NCI-H2029 treated with DMSO at 0.1 percent for 48 hours (cell line): ENCODE measurements around the gene EXOSC5.
A peak's percentile ranks its signal among the peaks of the same experiment; 100 is the strongest.
"Not testable (repeated sequence)": the region's sequence is repeated elsewhere in the genome, so short reads cannot be mapped to it uniquely, and the experiment has no call there.

ENCODE experiments used
- DNase-seq: peaks from one replicate; lab custom pipeline; 2025; lab: John Stamatoyannopoulos, UW

EXOSC5 gene

DNA sequence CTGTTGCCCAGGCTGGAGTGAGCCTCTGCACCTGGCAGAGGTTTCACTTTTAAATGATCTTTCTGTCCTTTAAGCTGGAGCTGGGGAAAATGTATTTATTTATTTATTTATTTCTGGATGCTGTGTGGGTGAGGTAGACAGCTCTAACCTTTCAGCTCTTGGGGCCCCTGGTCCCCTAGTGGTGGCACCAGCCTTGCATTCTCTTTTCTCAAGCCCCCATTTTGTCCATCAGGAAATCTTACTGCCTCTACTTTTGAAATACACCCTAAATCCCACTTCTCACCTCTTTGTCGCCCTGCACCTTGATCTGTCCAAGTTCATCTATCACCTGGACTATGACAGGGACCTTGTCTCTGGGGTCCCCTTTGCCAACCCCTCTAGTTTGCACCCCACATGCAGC is 31.1 kb downstream of the EXOSC5 start:
- no peak for DNase-seq

GRCh38 chr19:41364524-41365391 is 32.4 kb downstream of the EXOSC5 start:
- DNase-seq: no peak

DNA sequence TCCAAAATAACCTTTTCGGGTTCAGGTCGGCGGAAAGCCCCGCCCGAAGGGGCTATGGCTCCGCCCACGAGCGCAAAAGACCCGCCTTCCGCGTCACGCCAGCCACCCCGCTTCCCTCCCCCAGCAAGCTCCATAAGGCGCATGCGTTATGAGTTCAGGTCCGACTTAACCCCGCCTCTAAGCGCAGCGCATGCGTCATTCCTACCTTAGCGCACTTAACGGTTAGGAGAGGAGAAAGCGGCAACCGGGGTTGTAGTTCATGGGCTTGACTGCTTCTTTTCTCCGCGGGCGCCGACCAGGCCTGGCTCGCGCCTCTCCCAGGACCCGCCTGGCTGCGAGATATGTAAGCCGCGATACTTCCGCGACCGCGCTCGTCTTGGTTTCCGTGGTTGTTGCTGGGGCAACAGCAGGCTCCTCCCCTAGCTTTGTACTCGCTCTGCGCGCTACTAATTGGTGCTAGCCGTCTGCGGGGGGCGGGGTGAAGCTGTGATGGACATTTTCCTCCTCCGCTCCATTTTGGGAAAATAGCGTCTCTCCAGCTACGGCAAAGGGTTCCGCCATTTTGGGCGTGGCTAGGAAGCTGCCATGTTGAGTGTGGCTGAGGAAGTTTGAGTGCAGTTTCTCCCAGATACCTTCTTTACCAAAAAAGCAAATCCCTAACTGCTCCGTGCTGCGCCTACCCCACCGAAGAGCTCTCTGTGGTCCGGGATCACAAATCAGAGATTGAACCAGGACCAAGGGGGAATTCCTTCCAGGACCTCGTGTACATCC is 33.2 kb downstream of the EXOSC5 start, which contains the start of gene B9D2:
Gene B9D2 (minus strand): TSS at position 397 of the 771 bp plus-strand sequence. CDS start 630 bp downstream, outside the sequence.
- peak; percentile 95 for DNase-seq

- DNase-seq: no peak
Measured at GRCh38 chr19:41363371-41363752, 33.8 kb downstream of the EXOSC5 start.

DNA sequence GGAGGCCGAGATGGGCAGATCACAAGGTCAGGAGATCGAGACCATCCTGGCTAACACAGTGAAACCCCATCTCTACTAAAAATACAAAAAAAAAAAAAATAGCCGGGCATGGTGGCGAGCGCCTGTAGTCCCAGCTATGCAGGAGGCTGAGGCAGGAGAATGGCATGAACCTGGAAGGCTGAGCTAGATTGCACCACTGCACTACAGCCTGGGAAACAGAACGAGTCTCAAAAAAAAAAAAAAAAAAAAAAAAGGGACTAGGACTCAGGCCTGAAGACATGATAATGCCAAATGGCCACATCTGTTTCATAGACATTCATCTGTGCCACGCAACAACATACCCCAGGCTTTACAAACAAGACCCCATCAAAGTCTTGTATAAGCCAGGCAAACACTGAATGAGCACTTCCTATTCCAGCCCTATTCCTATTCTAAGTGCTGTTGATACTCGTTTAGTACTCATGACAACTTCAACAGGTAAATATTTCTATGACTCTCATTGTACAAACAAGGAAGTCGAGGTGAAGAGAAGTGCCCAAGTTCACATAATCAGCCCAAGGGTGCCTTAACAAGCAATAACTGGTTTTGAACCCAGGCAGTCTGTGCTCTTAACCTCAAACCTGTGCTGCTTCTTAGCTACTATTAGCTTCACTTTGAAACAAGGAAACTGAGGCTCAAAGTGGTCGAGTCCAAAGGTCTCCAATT is 34.9 kb downstream of the EXOSC5 start:
- peak; percentile 67 for DNase-seq

DNA sequence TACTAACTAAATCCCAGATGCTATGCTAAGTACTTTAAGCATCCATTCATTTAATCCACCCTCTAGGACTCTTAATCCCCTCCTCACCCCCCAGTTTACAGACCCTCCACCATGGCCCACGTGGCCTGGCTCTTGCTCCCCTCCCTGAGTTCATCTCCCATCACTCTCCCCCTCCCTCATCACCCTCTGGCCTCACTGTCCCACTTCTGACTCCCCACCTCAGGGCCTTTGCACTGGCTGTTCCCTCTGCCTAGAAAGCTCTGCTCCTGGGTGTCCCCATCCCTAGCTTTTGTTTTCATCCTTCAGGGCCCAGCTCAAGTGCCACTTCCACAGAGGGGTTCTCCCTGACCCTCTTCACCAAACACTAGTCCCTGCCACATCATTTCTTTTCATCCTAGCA is 37.4 kb downstream of the EXOSC5 start:
- DNase-seq: no peak

DNA sequence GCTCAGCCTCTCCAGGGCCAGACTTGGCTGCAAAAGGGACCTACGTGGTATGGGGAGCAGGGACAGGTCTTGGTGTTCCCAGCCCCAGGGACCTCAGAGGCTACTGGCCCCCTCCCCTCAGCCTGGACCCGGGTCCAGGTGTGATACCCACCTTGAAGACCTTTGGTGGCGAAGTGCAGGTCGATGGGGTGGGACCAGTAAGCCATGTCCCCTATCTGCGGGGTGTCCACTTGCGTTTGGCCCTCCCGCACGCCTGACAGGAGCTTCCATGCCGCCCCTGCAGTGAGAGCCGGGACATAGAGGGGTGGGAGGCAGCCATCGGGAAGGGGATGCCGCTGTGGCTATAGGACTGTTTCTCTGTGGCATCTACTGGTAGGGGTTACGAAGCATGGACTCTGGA is 39.4 kb downstream of the EXOSC5 start:
- no peak for DNase-seq

DNA sequence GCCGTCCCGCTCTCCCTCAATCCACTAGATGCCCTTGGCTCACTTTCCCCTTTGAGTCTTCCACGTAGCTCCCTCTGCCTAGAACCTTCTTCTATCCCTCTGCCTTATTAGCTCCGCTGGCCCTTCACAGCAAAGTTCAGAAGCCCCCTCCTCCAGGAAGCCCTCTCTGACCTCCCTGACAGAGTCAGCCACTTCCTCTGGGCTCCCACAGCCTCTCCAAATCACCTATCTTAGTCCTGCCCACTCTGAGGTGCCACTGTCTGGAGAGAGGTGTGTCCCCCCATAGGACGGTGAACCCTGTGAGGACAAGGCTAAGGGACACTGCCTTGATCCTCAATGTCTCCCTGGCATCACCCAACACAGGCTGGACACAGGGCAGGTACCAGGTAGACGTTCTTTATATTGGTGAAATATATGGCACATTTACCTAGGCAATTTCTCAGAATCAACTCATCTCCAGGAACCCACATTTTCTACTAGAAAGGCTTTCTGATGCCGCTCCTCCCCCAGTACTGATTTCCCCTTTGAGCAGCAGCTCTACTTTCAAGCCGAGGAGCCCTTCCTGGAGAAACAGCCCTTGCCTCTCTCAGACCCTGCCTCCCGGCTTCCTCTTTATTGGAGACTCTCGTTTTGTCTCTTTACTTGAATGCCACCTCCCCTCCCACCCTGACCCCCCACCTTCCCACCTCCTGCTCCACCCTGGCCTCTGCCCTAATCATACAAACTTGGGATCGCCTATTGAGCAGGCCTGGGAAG is 40.0 kb downstream of the EXOSC5 start:
- DNase-seq: no peak

- no peak for DNase-seq
Measured at GRCh38 chr19:41355802-41356201, 41.4 kb downstream of the EXOSC5 start.

GRCh38 chr19:41355035-41355434 is 42.1 kb downstream of the EXOSC5 start:
- DNase-seq: no peak

- DNase-seq: no peak
Measured at GRCh38 chr19:41354343-41354953, 42.7 kb downstream of the EXOSC5 start.

DNA sequence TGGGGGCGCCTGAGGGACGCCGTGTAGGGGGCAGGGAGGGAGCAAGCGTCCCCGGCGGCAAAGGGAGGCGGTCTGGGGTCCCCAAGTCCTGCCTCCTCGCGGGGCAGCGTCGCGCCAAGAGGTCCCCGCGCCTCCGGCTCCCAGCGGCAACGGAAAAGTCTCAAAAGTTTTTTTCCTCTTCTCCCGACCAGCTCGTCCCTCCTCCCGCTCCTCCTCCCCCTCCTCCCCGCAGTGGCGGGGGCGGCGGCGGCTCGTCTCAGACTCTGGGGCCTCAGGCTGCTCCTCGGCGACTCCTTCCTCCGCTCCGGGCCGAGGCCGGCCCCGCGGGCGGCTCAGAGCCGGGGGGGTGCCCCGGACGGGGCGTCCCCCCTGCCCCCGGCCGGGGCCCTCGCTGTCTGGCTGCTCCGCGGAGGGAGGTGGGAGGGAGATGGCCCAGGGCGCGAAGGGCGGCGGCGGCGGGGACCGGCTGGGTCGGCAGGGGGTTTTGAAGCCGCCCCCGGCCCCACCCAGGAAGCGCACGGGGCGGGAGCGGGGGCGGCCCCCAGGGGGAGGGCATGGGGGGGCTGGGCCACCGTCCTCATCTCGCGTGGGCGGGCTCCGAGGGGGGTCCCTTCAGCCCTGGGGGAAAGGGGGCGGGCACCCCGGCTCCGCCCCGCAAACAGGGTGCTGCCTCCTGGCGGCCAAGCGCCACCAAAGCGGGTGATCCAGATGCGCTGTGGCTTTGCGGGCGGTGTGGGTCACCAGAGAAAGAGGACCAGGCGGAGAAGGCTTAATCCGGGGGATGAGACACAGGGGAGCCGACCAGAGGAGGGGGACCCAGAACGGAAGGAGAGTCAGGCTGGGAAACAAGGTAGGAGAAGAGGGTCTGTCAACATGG is 43.5 kb downstream of the EXOSC5 start, which contains the start of gene TGFB1:
Gene TGFB1 (minus strand): TSS at position 457 of the 877 bp plus-strand sequence. CDS start 878 bp downstream, outside the sequence.
- DNase-seq: no peak

DNA sequence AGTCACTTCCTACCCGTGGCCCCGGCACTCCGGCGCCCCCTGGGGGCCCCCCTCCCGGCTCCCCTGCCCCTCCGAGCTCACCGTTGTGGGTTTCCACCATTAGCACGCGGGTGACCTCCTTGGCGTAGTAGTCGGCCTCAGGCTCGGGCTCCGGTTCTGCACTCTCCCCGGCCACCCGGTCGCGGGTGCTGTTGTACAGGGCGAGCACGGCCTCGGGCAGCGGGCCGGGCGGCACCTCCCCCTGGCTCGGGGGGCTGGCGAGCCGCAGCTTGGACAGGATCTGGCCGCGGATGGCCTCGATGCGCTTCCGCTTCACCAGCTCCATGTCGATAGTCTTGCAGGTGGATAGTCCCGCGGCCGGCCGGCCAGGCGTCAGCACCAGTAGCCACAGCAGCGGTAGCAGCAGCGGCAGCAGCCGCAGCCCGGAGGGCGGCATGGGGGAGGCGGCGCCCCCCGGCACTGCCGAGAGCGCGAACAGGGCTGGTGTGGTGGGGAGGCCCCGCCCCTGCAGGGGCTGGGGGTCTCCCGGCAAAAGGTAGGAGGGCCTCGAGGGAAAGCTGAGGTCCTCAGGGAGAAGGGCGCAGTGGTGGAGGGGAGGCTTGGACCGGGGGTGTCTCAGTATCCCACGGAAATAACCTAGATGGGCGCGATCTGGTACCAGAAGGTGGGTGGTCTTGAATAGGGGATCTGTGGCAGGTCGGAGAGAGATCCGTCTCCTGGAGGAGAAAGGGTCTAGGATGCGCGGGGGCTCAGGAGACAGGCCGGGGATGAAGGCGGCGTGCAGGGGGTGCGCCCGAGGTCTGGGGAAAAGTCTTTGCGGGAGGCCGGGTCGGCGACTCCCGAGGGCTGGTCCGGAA is 44.3 kb downstream of the EXOSC5 start:
- no peak for DNase-seq

- DNase-seq: no peak
Measured at GRCh38 chr19:41352279-41352608, 44.9 kb downstream of the EXOSC5 start.

DNA sequence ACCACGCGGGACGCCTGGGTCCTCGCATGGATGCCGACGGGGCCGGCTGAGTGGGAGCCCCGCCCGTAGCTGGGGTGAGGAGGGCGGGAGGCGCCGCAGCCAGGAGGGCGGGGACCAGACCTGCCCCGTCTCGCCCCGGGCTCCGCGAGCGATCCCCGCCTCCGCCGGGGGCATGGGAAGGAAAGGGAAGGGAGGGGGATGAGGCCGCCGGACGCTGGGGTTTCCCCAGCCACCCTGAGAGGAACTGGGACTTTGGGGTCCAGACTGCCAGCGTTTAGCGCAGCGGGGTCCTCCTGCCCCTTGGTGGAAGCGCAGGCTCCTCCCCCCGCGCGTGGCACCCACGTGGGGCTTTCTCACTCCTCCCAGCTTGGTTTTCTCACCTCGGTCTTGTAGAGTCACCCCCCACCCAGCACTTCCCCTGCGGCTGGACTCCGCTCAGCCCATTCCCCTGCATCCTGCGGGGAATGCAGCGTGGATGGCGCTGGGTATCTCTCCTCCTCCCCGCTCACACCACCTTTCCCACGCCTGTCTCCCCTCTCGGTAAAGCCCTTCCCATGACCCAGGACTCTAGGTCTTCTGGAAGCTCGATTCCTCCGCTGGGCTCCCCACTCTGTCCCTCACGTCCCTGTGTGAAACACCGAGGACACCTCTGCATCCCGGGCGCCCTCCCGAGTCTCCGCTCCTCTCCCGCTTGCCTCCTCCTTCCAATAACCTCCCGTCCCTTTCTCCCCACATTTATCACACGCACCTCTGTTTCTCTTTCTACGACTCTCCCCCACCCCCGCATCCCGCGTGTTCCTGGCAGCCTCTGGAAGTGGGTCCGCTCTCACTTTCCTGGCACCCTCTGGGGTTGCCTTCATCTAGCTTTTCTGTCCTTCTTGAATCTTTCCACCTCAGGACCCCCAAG is 45.6 kb downstream of the EXOSC5 start:
- no peak for DNase-seq

- DNase-seq: no peak
Measured at GRCh38 chr19:41350735-41351338, 46.3 kb downstream of the EXOSC5 start.

DNA sequence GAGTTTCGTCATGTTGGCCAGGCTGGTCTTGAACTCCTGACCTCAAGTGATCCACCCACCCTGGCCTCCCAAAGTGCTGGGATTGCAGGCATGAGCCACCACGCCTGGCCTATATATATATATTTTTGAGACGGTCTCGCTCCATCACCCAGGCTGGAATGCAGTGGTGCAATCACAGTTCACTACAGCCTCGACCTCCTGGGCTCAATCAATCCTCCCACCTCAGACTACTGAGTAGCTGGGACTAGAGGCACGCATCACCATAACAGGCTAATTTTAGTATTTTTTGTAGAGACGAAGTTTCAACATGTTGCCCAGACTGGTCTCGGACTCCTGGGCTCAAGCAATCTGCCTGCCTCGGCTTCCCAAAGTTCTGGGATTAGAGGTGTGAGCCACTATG is 50.2 kb downstream of the EXOSC5 start:
- not testable (repeated sequence) for DNase-seq

DNA sequence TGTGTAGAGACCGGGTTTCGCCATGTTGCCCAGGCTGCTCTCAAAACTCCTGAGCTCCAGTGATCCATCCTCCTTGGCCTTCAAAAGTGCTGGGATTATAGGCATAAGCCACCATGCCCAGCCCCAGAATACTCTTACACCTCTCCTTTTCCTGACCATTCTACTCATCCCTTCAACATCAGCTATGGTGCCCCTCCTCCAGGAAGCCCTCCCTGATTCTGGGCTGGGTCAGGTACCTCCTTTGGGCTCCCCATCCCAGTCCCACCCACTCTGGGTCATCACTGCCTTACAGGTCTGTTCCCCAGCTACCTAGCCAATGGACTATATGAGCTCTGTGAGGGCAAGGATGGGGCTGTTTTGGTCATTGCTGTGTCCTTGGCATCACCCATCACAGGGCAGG is 53.0 kb downstream of the EXOSC5 start:
- no peak for DNase-seq
